H1 (cell line): ENCODE data around the gene AHCY. TPM values are rescaled to one million over a fixed set of nuclear protein-coding genes. Genes with fewer than 3 reads are reported as not detected.
"Not testable (repeated sequence)": the region's sequence is repeated elsewhere in the genome, so short reads cannot be mapped to it uniquely, and the experiment has no call there.

Experiments
- CTCF ChIA-PET: fragments of 300-600 bp; sonication (Branson Sonifier 250); formaldehyde crosslinking; loops from one replicate; lab custom pipeline; 2021; ENCODE audit not compliant: partially characterized antibody; lab: Charles Lee
- POLR2A ChIA-PET: fragments of 300-600 bp; sonication (Branson Sonifier 250); formaldehyde crosslinking; loops from one replicate; lab custom pipeline; 2021; ENCODE audit warnings: inconsistent platforms; ENCODE audit not compliant: partially characterized antibody; lab: Charles Lee
- DNase-seq, 2 experiments: peaks; one replicate each; pipeline versions ENCODE4 v3.0.0 to v3.0.0-alpha.2; 2010 to 2022; ENCODE audit warnings: low spot score in 2 of 2, low read depth in 1 of 2, mixed read lengths in 1 of 2
- FAIRE-seq: peaks from 2 replicates; lab custom pipeline; 2011; peaks lifted over from hg19 to GRCh38; lab: Jason Lieb, UNC
- H2AFZ ChIP-seq: 2 replicates; pipeline ENCODE4 v1.8.1; 2012; ENCODE audit warnings: low read length, inconsistent platforms
- H2AK5ac ChIP-seq: 2 replicates; pipeline ENCODE4 v1.6.1; 2013; ENCODE audit warnings: low read depth, low read length
- H2BK120ac ChIP-seq: replicated peaks from 2 replicates; pipeline ENCODE3; 2013; ENCODE audit warnings: low read depth, low read length, inconsistent platforms
- H2BK12ac ChIP-seq: 2 replicates; pipeline ENCODE4 v1.6.1; 2013; ENCODE audit warnings: low read depth, low read length
- H2BK15ac ChIP-seq: 2 replicates; pipeline ENCODE4 v1.6.1; 2013; ENCODE audit warnings: low read length
- H2BK20ac ChIP-seq: 2 replicates; pipeline ENCODE4 v1.6.1; 2013; ENCODE audit warnings: low read length
- H2BK5ac ChIP-seq: 2 replicates; pipeline ENCODE4 v1.6.1; 2013; ENCODE audit warnings: low read depth, low read length
- H3K14ac ChIP-seq: 2 replicates; pipeline ENCODE4 v1.6.1; 2013; ENCODE audit warnings: inconsistent platforms; ENCODE audit not compliant: insufficient read length
- H3K18ac ChIP-seq: 2 replicates; pipeline ENCODE4 v1.6.1; 2013; ENCODE audit warnings: low read length; ENCODE audit errors: extremely low read depth
- H3K23ac ChIP-seq: 2 replicates; pipeline ENCODE4 v1.6.1; 2013; ENCODE audit warnings: inconsistent platforms; ENCODE audit not compliant: insufficient read length
- H3K23me2 ChIP-seq: 2 replicates; pipeline ENCODE4 v1.6.1; 2013; ENCODE audit warnings: low read depth, low read length
- H3K27ac ChIP-seq: 2 replicates; pipeline ENCODE4 v1.6.1; 2011; ENCODE audit warnings: low read depth, low read length, inconsistent platforms
- H3K27me3 ChIP-seq, 4 experiments: replicated peaks in 1 of 4; 1 replicate in 1 of 4; 2 replicates in 3 of 4; pipeline versions ENCODE4 v1.6.1 to v1.8.1; 2011 to 2013; ENCODE audit warnings: low read length in 3 of 4, mild to moderate bottlenecking in 3 of 4, inconsistent platforms in 2 of 4, mixed read lengths in 2 of 4, moderate library complexity in 1 of 4; ENCODE audit not compliant: control insufficient read depth in 3 of 4, insufficient read depth in 3 of 4; ENCODE audit errors: extremely low read depth in 1 of 4
- H3K36me3 ChIP-seq, 4 experiments: 2 replicates each; pipeline versions ENCODE4 v1.6.1 to v1.8.1; 2011 to 2013; ENCODE audit warnings: mild to moderate bottlenecking in 4 of 4, low read length in 3 of 4, moderate library complexity in 2 of 4, control low read depth in 1 of 4, inconsistent platforms in 1 of 4; ENCODE audit not compliant: insufficient read depth in 4 of 4, control insufficient read depth in 2 of 4
- H3K4ac ChIP-seq: replicated peaks from 2 replicates; pipeline ENCODE3; 2013; ENCODE audit warnings: low read length, low read depth, mixed read lengths, inconsistent platforms; ENCODE audit not compliant: insufficient read length
- H3K4me1 ChIP-seq, 4 experiments: replicated peaks in 1 of 4; 1 replicate in 1 of 4; 2 replicates in 3 of 4; pipeline versions ENCODE4 v1.6.1 to v1.8.1; 2011 to 2013; ENCODE audit warnings: low read length in 3 of 4, inconsistent platforms in 2 of 4, mixed read lengths in 1 of 4; ENCODE audit not compliant: insufficient read depth in 4 of 4, control insufficient read depth in 3 of 4
- H3K4me2 ChIP-seq, 2 experiments: 2 replicates each; pipeline versions ENCODE4 v1.6.1 to v1.8.1; 2011 to 2013; ENCODE audit warnings: low read depth in 2 of 2, low read length in 2 of 2, control low read depth in 1 of 2, inconsistent platforms in 1 of 2, mild to moderate bottlenecking in 1 of 2; ENCODE audit not compliant: insufficient read depth in 1 of 2
- H3K4me3 ChIP-seq, 4 experiments: fragments of 200-600, 300-600 bp in 1 of 4; sonication (generic), shearing (Covaris generic), sonication (Bioruptor Twin) in 1 of 4; 2 replicates each; pipeline versions ENCODE4 v1.5.1 to v1.8.1; 2011 to 2016; ENCODE audit warnings: low read length in 4 of 4, low read depth in 3 of 4, control low read depth in 2 of 4, inconsistent platforms in 2 of 4, mild to moderate bottlenecking in 2 of 4, mixed read lengths in 1 of 4, moderate library complexity in 1 of 4; ENCODE audit not compliant: insufficient read depth in 2 of 4; ENCODE audit errors: extremely low read depth in 1 of 4
- H3K56ac ChIP-seq: replicated peaks from 2 replicates; pipeline ENCODE3; 2013; ENCODE audit warnings: low read depth, mild to moderate bottlenecking, mixed read lengths, low read length, inconsistent platforms; ENCODE audit not compliant: insufficient read length
- H3K79me1 ChIP-seq: 2 replicates; pipeline ENCODE4 v1.6.1; 2013; ENCODE audit warnings: low read depth, low read length, control low read depth
- H3K79me2 ChIP-seq, 2 experiments: 2 replicates each; pipeline versions ENCODE4 v1.6.1 to v1.8.1; 2012 to 2013; ENCODE audit warnings: low read length in 2 of 2, mild to moderate bottlenecking in 2 of 2, inconsistent platforms in 1 of 2; ENCODE audit not compliant: insufficient read depth in 2 of 2, control insufficient read depth in 1 of 2
- H3K9ac ChIP-seq, 4 experiments: replicated peaks in 1 of 4; 1 replicate in 1 of 4; 2 replicates in 3 of 4; pipeline versions ENCODE4 v1.6.1 to v1.8.1; 2011 to 2013; ENCODE audit warnings: low read depth in 3 of 4, low read length in 3 of 4, control low read depth in 2 of 4, mild to moderate bottlenecking in 2 of 4, moderate library complexity in 2 of 4, inconsistent platforms in 1 of 4; ENCODE audit errors: extremely low read depth in 1 of 4
- H3K9me3 ChIP-seq, 2 experiments: 2 replicates each; pipeline versions ENCODE4 v1.6.1 to v1.8.1; 2012 to 2013; ENCODE audit warnings: mild to moderate bottlenecking in 2 of 2, moderate library complexity in 2 of 2, control low read depth in 1 of 2, inconsistent platforms in 1 of 2, low read depth in 1 of 2, low read length in 1 of 2, mixed read lengths in 1 of 2; ENCODE audit not compliant: insufficient read depth in 2 of 2
- H4K20me1 ChIP-seq, 2 experiments: replicated peaks in 1 of 2; 2 replicates each; pipeline versions ENCODE3 to v1.8.1; 2011 to 2013; ENCODE audit warnings: inconsistent platforms in 2 of 2, low read length in 2 of 2, mild to moderate bottlenecking in 1 of 2; ENCODE audit not compliant: insufficient read depth in 2 of 2, control insufficient read depth in 1 of 2
- H4K5ac ChIP-seq: 2 replicates; pipeline ENCODE4 v1.6.1; 2013; ENCODE audit warnings: low read length, low read depth, mixed read lengths, inconsistent platforms; ENCODE audit not compliant: insufficient read length
- H4K8ac ChIP-seq: 2 replicates; pipeline ENCODE4 v1.8.0; 2013; ENCODE audit warnings: mild to moderate bottlenecking, moderate library complexity, low read length, inconsistent platforms; ENCODE audit not compliant: insufficient read depth; ENCODE audit errors: extremely low read depth
- H4K91ac ChIP-seq: replicated peaks from 2 replicates; pipeline ENCODE3; 2013; ENCODE audit warnings: low read length, mixed read lengths, inconsistent platforms; ENCODE audit not compliant: insufficient read length
- WGBS, 2 experiments: shearing (Covaris generic) in 1 of 2; methylation state at CpG; one replicate each; pipeline versions ENCODE4 v1.1.6 to v1.1.7; 2013 to 2015; ENCODE audit warnings: low lambda C conversion rate in 2 of 2, mixed read lengths in 2 of 2, inconsistent platforms in 1 of 2, low coverage in 1 of 2, missing lambda C conversion rate in 1 of 2; ENCODE audit not compliant: insufficient replicate concordance in 2 of 2, insufficient coverage in 1 of 2, insufficient read length in 1 of 2; ENCODE audit errors: extremely low coverage in 1 of 2, missing lambda C conversion rate in 1 of 2; 5-methylcytosine and 5-hydroxymethylcytosine counted together
- polyA plus RNA-seq, 7 experiments: library from polyadenylated mRNA; depleted of rRNA in 3 of 7; stranded (reverse) in 5 of 7; unstranded in 2 of 7; fragments of >200 nt in 5 of 7; fragments of 200-250 nt in 2 of 7; gene quantifications; 1 replicate in 5 of 7; 2 replicates in 1 of 7; 4 replicates in 1 of 7; pipeline versions ENCODE4 v1.2.1 to v1.2.3, GENCODE V29; 2011 to 2013; ENCODE audit warnings: missing spikeins in 2 of 7, mixed read lengths in 2 of 7
- total RNA-seq: library from RNA; stranded (reverse); fragmentation: NEBNext Ultra II Directional; extraction: Animal tissue kit (Norgen Biotek cat#: 25700); gene quantifications from 2 replicates; pipeline ENCODE4 v1.2.1, GENCODE V29; 2021

The AHCY gene
- total and polyA plus RNA-seq, 2 of the 8 experiments (the other 6 are each of a cell fraction or from before 2014, with no cell fraction given), result 404 to 638 TPM

- H3K36me3 ChIP-seq, POLR2A ChIA-PET, FAIRE-seq, H2BK12ac ChIP-seq, H3K4me2 ChIP-seq, H4K5ac ChIP-seq, H3K9ac ChIP-seq, H3K79me1 ChIP-seq, DNase-seq, H3K27me3 ChIP-seq, H2AFZ ChIP-seq, H2AK5ac ChIP-seq, H3K18ac ChIP-seq, H2BK20ac ChIP-seq, H2BK120ac ChIP-seq, H2BK5ac ChIP-seq, H3K4ac ChIP-seq, H4K20me1 ChIP-seq, H2BK15ac ChIP-seq, H3K23ac ChIP-seq, H3K14ac ChIP-seq, H3K4me1 ChIP-seq, H3K9me3 ChIP-seq, H4K8ac ChIP-seq, H3K79me2 ChIP-seq, H3K23me2 ChIP-seq, H3K56ac ChIP-seq, H4K91ac ChIP-seq, H3K27ac ChIP-seq, H3K4me3 ChIP-seq: not testable (repeated sequence)
- CTCF ChIA-PET, result interaction anchor here (1.5 kb wide), 1 partner anchor 23 kb away, joined by 4 read pairs; no protein-coding TSS in a partner anchor
- 90% methylated on average over 7 of the region's 7 CpGs; no CpG with 5 or more reads in 1 of the 2 experiments for WGBS, 2 experiments
These were observed 50.6 kb downstream of the AHCY start for GRCh38 chr20:34252431-34253086.
